NCI-H345 treated with DMSO at 0.1 percent for 48 hours (cell line): Measurements from ENCODE around the gene PDHX.
"Not testable (repeated sequence)": the region's sequence is repeated elsewhere in the genome, so short reads cannot be mapped to it uniquely, and the experiment has no call there.

Source experiments
- DNase-seq: peaks from one replicate; lab custom pipeline; 2025; ENCODE audit not compliant: unreplicated experiment; lab: John Stamatoyannopoulos, UW

The PDHX gene

DNA sequence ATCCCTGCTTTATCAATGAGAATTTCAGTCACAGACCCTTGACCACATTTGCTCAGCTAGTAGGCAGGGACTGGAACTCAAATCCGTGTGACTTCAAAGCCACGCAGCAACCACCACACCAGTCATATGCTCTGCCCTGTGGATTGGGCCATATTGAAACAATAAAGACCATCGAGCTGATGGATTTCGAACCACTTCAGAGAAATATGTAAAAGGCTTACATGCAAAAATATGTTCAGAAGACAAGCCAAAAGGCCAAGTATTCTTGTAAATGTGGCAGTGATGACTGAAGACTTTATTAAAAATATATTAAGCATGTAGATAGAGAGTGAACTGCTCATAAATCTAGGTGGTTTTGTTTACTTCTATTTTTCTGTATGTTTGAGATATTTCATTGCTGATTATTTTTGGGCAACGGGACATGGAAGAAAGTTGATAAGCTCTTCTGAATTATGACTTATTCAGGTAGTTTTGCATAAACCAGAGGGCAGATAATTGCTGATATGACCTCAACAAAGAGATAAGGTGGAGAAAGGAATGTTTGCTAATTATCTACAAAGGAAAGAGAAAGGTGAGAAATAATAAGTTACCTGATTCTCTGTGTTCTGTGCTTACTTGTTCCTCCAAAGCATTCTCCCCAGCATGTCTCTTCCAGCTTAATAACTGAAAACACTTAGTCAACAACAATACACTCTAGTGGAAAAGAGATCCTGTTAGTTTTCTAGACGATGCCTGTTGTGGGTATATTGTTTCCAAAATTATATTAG, 99.4 kb downstream of the PDHX start:
- no peak for DNase-seq

DNA sequence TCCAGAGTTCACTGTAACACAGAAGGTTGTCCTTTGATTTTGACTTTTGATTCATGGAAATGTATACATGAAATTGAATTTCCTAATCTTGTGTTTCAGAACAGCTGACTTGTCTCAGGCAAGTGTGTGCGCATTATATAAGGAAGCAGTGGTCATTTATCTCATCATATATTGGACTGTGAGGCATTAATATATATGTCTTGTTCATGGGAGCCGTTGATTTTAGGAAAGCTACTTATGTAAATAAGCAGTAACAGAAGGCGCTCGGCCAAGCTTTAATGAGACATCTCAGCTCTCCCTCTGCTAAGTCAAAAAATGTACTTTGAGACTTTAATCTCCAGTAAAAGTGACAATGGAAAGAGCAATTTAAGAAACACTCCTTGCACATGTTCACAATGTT, 100.5 kb downstream of the PDHX start:
- DNase-seq: no peak

DNA sequence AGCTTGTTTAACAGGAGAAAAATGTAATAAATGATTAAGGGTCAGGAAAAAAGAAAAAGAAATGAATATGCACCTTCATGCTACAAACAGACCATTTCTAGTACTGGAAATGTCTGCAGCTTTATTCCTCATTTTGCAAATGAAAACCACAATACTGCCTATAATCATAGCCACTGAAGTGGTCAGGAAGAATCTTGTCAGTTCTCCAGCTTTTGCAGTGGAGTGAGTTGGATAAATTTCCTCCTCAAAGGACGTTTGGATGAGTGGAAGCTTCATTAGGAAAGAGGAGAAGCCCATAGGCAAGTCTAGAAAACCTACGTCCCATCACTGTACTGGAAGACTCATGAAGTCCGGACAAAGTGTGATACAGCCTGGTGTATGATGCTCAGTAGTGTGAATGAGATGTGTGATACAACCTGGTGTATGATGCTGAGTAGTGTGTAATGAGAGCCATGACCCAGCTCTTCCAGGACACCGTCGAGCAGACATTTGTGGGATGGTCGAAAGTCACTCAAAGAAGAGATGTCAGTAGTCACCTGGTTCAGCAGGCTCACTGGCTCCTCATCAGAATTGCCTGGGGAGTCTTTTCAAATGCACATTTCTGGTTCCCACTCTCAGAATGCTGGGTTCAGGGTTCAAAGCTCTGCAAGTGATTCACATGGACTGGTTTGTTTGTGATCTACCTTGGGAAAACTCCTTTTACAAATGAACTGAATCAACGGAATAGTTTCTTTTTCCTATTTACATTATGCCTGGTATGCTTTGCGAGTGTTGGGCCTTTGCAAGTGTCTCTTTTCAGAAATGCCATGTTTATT, 101.3 kb downstream of the PDHX start:
- DNase-seq: no peak

GRCh38 chr11:35021589-35021988, 105.2 kb downstream of the PDHX start:
- no peak for DNase-seq

- DNase-seq: not testable (repeated sequence)
Measured at GRCh38 chr11:35023940-35024339, 107.5 kb downstream of the PDHX start.

DNA sequence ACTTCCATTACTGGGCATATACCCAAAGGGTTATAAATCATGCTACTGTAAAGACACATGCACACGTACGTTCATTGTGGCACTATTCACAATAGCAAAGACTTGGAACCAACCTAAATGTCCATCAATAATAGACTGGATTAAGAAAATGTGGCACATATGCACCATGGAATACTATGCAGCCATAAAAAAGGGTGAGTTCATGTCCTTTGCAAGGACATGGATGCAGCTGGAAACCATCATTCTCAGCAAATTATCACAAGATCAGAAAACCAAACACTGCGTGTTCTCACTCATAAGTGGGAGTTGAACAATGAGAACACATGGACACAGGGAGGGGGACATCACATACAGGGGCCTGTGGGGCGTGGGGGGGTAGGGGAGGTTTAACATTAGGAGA, 111.6 kb downstream of the PDHX start:
- not testable (repeated sequence) for DNase-seq

DNA sequence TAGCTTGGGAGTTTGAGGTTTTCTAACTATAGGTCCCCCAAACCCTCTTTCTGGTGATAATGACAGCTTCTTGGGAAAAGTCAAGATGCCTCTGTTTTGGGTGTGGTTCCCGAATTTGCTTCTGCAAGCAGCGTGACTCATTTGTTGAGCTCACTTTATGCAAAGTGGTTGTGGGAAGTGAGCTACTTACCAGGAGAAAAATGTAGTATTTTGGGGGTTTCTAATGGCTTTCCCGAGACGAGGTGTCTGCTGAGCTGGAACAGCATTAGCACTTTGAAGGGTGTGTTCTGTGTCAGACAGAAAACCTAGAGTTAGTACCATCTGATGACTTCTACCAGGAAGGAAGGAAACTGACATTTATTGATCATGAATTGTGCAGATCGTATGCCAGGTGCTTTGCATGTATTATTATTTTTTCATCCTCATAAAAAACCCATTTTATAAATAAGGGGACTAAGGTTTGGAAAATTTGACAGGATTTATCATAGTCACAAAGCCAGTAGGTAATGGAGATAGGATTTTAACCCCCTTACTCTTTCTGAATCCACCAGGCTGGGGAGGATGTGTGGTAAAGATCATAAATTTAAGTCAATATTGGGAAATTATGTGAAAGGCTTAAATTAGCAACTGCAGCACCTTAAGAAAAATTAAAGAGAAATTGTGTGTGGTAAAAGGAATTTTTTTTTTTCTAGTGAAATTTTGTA, 113.7 kb downstream of the PDHX start:
- DNase-seq: no peak

DNA sequence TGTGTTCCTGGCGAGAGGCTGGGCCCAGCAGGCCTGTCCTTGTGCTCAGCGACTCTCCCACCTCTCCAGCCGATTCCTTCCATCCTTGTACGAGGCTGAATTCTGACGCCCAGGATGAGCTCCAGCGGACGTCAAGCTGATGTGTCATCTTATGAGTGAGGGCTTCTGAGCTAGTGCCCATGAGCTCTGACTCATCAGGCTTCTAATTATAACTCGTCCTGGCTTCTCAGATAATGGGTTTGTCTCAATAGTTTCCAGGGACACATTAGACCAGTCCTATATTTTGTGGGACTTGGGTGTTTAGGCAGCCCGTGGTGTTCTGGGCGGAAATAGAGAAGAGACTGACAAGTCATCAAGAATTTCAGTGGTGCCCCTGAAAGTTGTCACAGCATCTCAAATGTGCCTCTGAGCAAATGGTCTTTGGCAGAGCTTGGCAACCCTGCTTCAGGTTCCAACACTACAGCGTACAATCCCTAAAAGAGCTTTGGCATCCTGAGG, 114.3 kb downstream of the PDHX start:
- DNase-seq: no peak

- DNase-seq: no peak
Measured at GRCh38 chr11:35031346-35031745, 114.9 kb downstream of the PDHX start.

DNA sequence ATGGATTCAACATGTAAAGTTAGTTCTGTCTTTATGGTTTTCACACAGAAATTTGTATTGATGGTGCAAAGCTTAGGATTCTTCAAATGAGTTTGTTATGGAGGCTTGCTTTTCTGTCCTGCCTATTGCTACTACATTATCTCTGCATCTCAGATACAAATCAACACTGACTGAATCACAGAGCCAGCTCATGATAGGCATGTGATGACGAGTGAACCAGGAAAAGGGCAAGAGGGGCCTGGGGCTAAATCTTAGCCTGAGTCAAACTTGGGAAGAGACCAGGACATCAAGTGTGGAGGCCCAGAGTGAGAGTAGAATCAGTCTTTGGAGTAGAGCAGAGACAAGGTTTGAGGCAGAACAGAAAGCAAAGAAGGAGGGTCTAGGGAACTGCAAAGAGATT, 115.4 kb downstream of the PDHX start:
- no peak for DNase-seq

GRCh38 chr11:35033011-35033410, 116.6 kb downstream of the PDHX start:
- no peak for DNase-seq

GRCh38 chr11:35034401-35034800, 118.0 kb downstream of the PDHX start:
- no peak for DNase-seq

DNA sequence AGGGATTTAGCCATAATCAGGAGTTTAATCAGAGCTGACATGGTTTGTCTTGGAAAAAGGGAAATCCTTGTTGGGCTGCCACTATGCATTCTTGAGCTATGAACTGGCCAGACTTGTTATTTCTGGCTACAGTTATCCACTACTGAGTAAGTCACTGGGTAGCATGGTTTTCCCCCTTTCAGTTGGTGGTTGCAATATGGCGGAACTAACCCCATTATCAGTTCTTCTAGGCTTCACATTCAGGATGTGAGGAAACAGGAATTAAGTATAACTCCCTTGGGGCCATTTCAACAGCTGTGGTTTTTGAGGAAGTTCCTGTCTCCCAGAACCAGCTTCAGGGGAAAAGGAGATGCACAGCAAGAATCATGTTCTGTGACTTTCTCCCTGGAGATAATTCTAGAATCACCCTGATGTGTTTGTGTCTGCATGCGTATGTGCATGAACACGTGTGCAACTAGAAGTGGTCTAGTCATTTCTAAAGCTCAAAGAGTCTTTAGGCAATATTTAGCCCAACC, 119.5 kb downstream of the PDHX start:
- DNase-seq: no peak

DNA sequence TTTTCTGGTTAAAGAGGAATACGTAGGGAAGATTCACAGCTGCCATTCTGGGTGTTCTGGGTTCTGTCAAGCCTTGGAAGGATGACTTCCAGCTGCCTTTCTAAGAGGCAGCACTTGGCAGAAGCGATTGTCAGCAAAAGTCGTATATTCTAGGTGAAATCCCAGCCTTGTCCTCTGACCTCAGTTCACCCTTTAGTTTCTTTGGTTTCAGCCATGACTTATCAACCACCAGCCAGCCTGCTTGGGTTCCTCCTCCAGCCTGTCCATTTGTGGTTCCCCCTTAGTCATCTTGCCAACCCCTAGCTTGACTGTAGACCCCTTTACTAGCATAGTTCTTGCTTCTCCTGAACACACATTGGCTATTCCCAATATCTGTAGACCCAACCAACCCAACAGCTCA, 120.2 kb downstream of the PDHX start:
- DNase-seq: no peak

- no peak for DNase-seq
Measured at GRCh38 chr11:35038211-35038928, 122.0 kb downstream of the PDHX start.

DNA sequence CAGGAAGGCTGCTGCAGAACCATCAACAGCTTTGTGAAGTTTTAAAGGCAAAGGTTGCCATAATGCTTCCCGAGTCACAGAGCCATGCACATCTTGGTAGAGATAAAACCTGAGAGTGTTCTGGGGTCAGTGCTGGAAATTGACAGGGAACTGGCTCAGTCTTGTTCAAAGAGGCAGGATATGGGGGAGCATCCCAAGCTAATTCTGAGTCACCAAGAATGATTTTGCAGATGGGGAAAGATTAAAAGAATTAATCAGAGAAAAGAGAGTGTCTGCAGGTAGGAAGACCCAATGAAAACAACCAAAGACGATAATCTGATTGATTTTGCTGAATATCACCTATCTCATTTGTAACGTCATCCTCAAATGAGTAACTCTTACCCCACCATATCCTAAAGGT, 122.7 kb downstream of the PDHX start:
- DNase-seq: no peak

- no peak for DNase-seq
Measured at GRCh38 chr11:35040221-35040942, 124.0 kb downstream of the PDHX start.

DNA sequence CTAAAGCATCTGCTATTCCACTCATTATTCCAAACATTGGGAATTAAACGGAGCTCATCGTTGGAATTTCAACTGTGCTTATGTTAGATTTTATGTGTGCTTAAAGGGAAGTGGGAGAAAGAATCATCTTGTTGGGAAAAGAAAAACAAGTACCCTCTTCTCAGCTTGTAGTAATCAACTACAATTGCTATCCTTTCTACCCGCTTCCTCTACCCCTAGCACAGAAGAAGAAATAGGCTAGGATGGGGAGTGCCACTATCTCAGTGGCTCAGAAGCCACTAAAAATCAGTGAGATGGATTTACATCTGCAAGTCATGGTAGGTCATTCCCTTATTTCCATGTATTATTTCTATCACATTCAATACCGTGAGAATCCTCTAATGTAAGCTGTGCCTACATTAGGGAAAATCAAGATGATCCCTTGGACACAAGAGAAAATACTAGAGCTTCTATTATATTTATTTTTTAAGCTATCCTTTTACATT, 124.7 kb downstream of the PDHX start:
- DNase-seq: no peak

DNA sequence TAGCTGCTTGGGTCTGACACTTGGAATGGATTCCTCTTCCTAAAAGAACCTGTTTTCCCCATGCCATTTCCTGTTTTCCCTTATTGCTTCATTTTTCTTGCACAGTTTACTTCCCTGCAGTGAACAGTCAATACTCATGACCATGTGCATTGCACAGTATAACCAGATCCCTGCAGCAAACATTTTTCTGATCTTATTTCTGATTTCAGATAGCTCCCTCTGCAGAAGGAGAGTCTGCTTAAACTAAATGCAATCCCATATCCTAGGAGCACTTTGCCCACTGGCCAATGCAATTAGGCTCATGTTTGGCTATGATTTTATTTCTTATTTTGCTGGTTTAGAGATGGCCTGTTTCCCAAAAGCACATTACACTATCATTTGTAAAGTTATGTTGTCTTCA, 125.8 kb downstream of the PDHX start:
- no peak for DNase-seq

GRCh38 chr11:35042913-35043312, 126.5 kb downstream of the PDHX start:
- DNase-seq: no peak
